Esophagus muscularis mucosa (tissue), 4 donors: ENCODE measurements around the gene ACO2. TPM values are rescaled to one million over a fixed set of nuclear protein-coding genes. Genes with fewer than 3 reads are reported as not detected.
A peak's percentile ranks its signal among the peaks of the same experiment; 100 is the strongest.

Experiments
- DNase-seq: peaks from one replicate; pipeline ENCODE4 v3.0.0-alpha.2; 2017; ENCODE audit errors: extremely low spot score
- H3K27ac ChIP-seq, 4 donors: fragments of 200-600 bp; sonication (generic); replicated peaks in 1 of 4; 1 replicate in 3 of 4; 2 replicates in 1 of 4; pipeline ENCODE4 v1.5.1; 2016 to 2019; ENCODE audit warnings: mild to moderate bottlenecking in 1 of 4
- H3K27me3 ChIP-seq, 4 donors: fragments of 200-600 bp; sonication (generic); one replicate each; pipeline versions ENCODE4 v1.5.1 to v1.6.0; 2016 to 2019
- H3K36me3 ChIP-seq, 4 donors: fragments of 200-600 bp; sonication (generic); one replicate each; pipeline ENCODE4 v1.5.1; 2016 to 2019
- H3K4me1 ChIP-seq, 4 donors: fragments of 200-600 bp; sonication (generic); one replicate each; pipeline ENCODE4 v1.5.1; 2016 to 2019
- H3K4me3 ChIP-seq, 4 donors: fragments of 200-600 bp; sonication (generic); 1 replicate in 2 of 4; 2 replicates in 2 of 4; pipeline ENCODE4 v1.5.1; 2016 to 2019; ENCODE audit warnings: mild to moderate bottlenecking in 4 of 4, moderate library complexity in 1 of 4
- H3K9me3 ChIP-seq, 4 donors: fragments of 200-600 bp; sonication (generic); 1 replicate in 3 of 4; 2 replicates in 1 of 4; pipeline ENCODE4 v1.5.1; 2016 to 2019
- EP300 ChIP-seq: sonication (generic); formaldehyde crosslinking; IDR thresholded peaks from one replicate; pipeline ENCODE4 v1.6.1; 2017; ENCODE audit warnings: antibody characterized with exemption
- POLR2A ChIP-seq: fragments of 450-650 bp; IDR thresholded peaks from one replicate; pipeline ENCODE4 v1.6.1; 2017; ENCODE audit warnings: antibody characterized with exemption, moderate library complexity, mild to moderate bottlenecking, low read depth
- POLR2AphosphoS5 ChIP-seq, 2 donors: sonication (generic); formaldehyde crosslinking; IDR thresholded peaks; one replicate each; pipeline ENCODE4 v1.6.1; 2017; ENCODE audit warnings: antibody characterized with exemption in 2 of 2
- WGBS: methylation state at CpG from one replicate; pipeline ENCODE4 v1.1.5; 2018; 5-methylcytosine and 5-hydroxymethylcytosine counted together
- intact Hi-C: fragments of 100-400 bp; cut with DNase I; formaldehyde crosslinking; loops from one replicate; pipeline ENCODE4 v1.15.1; 2023
- total RNA-seq, 4 donors: library from RNA; depleted of rRNA; stranded (reverse); fragments of >200 nt; gene quantifications; one replicate each; pipeline versions ENCODE4 v1.1.0 to v1.2.1, GENCODE V29; 2016
- TF ChIP-seq, protein P1 (sequence below), 3 experiments: fragments of 200-600 bp in 2 of 3; fragments of 450-650 bp in 1 of 3; sonication (generic) in 2 of 3; IDR thresholded peaks; one replicate each; pipeline ENCODE4 v1.5.1; 2017 to 2019; ENCODE audit warnings: antibody characterized with exemption in 3 of 3, mild to moderate bottlenecking in 2 of 3, moderate library complexity in 1 of 3

ACO2 gene
- total RNA-seq, 4 donors from 2014 or later: 141 to 214 (median 166) TPM

DNA sequence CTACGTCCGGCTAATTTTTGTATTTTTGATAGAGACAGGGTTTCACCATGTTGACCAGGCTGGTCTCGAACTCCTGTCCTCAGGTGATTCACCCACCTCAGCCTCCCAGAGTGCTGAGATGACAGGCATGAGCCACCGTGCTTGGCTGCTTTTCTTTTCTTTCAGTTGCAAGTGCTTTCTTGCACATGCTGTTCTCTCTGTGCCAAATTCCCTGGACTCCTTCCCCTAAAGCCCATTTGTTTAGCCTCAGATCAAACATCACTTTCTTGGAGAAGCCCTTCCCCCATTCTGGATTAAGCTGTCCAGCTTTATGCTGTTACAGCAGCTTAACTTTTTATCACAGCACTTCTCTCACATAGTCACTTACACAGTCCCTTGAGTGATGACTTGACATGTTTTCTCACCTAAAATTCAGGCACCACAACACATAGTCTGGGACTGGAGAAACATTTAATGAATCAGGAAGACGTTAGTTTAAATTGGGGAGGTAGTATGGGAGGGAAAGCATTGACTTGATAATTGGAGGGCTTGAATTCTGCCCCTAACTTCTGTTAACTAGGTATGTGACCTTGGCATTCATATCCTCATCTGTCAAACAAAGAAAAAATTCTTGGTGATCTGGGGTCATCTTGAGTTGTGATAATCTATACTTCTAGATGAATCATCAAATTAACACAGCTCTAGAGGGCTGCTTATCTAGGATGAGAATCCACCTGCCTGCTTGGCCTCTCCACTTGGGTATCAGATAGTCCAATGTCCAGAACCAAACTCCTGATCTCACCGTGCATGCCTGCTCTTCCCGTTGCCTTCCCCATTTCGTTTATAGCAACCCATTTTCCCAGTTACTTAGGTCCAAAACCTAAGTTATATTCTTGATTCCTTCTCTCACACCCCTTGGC is 18.4 kb downstream of the ACO2 start:
- H3K9me3 ChIP-seq: no peaks in the 10 kb centered on the region
- no peak for DNase-seq
- no peak for TF ChIP-seq POLR2A
- TF ChIP-seq POLR2AphosphoS5 (IDR thresholded peaks at IDR 0.05): peak; percentile 79 to 89
- peak; percentile 17 for TF ChIP-seq EP300
- no peak overlapping the region for H3K4me3 ChIP-seq
- H3K36me3 ChIP-seq: no peaks in the 10 kb centered on the region
- H3K27me3 ChIP-seq: no peaks in the 10 kb centered on the region
- WGBS: 47% methylated on average over 8 of the region's 8 CpGs
- H3K4me1 ChIP-seq: peaks cover 90 to 100% (median 99%) of the 10 kb centered on the region in 4 donors
- peak overlapping the region; percentile 82 to 95 (median 86) for H3K27ac ChIP-seq
- intact Hi-C loops: no loop called here

DNA sequence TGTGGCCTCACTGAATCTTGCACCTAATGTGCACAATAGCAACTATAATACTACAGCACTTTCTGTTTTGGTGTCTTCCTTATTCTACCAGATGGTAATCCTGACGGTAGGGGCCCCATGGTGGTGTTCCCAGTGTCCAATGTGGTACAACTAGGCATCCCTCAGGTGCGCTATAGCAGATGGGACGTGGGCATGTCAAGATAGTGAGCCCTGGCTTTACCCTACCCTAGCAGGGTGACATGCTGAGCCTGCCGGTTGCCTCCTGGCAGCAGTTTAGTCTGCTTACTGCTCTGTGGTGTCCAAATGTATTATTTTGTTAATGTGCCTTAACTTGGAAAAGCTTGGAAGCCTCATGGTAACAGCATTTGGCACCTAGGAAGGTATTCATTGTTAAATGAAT is 19.2 kb downstream of the ACO2 start:
- DNase-seq: no peak
- Histone ChIP-seq H3K4me1 (peaks cover 89 to 100% (median 99%) of the 10 kb centered on the region in 4 donors), H3K27ac (peak overlapping the region; percentile 82 to 95 (median 86)), H3K36me3 (no peaks in the 10 kb centered on the region), H3K9me3 (no peaks in the 10 kb centered on the region), H3K4me3 (no peak overlapping the region), H3K27me3 (no peaks in the 10 kb centered on the region)
- TF ChIP-seq POLR2AphosphoS5 (IDR thresholded peaks at IDR 0.05): no peak
- TF ChIP-seq EP300: no peak
- TF ChIP-seq, protein P1, sequence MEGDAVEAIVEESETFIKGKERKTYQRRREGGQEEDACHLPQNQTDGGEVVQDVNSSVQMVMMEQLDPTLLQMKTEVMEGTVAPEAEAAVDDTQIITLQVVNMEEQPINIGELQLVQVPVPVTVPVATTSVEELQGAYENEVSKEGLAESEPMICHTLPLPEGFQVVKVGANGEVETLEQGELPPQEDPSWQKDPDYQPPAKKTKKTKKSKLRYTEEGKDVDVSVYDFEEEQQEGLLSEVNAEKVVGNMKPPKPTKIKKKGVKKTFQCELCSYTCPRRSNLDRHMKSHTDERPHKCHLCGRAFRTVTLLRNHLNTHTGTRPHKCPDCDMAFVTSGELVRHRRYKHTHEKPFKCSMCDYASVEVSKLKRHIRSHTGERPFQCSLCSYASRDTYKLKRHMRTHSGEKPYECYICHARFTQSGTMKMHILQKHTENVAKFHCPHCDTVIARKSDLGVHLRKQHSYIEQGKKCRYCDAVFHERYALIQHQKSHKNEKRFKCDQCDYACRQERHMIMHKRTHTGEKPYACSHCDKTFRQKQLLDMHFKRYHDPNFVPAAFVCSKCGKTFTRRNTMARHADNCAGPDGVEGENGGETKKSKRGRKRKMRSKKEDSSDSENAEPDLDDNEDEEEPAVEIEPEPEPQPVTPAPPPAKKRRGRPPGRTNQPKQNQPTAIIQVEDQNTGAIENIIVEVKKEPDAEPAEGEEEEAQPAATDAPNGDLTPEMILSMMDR (IDR thresholded peaks at IDR 0.05): no peak
- no peak for TF ChIP-seq POLR2A
- intact Hi-C loops: no loop called here
- 73% methylated on average over 4 of the region's 4 CpGs for WGBS

DNA sequence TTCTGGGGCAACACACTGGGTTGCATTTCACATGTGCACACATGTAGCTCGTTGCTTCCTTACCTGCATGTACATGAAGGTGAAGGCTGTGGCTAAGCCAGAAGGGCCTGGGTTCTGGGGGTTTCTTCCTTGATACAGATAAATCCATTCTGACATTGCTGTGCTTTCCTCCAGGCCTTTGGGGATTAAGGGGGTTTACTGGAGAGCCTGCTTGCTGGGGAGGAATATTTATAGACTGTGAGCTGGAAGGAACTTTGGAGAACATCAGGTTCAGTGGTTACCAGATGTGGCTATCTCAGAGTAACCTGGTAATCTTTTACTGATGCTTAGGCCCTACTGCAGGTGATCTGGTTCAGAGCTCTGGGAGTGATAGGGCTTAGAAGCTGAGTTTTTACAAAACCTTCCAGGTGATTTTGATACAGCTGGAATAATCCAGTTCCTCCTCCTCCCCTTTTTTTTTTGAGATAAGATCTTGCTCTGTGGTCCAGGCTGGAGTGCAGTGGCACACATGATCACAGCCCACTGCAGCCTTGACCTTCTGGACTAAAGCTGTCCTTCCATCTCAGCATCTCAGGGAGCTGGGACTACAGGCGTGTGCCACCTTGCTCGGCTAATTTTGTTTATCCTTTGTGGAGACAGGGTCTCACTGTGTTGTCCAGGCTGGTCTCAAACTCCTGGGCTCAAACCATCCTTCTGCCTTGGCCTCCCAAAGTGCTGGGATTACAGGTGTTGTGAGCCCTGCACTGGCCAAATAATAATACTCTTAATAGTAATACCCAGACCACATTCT is 19.9 kb downstream of the ACO2 start:
- Histone ChIP-seq H3K4me1 (peaks cover 87 to 100% (median 99%) of the 10 kb centered on the region in 4 donors), H3K9me3 (no peaks in the 10 kb centered on the region), H3K36me3 (no peaks in the 10 kb centered on the region), H3K27me3 (no peaks in the 10 kb centered on the region), H3K27ac (peak overlapping the region; percentile 82 to 95 (median 86)), H3K4me3 (no peak overlapping the region)
- WGBS: 83% methylated on average over 3 of the region's 3 CpGs
- TF ChIP-seq, protein P1 (IDR thresholded peaks at IDR 0.05): no peak
- TF ChIP-seq EP300 (no peak), POLR2AphosphoS5 (IDR thresholded peaks at IDR 0.05) (no peak)
- DNase-seq: no peak
- intact Hi-C loops: no loop called here

DNA sequence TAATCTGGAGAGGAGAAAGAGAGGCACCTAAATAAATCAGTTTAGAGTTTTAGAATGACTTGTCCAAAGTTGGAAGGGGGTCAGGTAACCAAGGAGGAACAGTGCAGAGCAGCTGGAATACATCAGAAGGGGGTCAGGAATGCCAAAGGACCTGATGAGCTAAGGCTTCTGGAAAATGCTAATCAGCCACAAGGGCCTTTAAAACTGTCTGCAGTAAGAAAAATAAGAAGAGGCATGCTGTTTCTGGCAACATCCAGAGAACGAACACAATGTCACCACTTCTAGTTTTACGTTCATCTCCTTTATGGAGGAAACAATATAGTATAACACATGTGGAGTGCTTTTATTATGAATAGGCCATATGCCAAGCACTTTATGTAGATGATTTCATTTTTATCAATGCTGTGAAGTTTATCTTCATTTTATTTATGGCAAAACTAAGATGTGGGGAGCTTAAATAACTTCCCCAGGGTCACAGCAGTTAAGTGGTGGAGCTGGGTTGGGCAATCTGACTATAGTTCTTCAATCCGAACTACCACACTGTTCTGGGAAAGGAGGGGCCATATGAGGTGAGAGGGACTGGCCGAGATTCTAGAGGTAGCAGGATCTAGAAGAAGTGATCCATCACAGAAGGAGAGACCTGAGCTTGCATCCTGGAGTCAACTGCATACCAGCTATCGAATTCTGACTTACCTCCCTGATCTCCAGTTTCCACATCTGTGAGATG is 22.6 kb downstream of the ACO2 start:
- intact Hi-C loops: no loop called here
- 39% methylated on average over 5 of the region's 5 CpGs for WGBS
- TF ChIP-seq POLR2A: no peak
- peak; percentile 45 to 75 for TF ChIP-seq POLR2AphosphoS5 (IDR thresholded peaks at IDR 0.05)
- H3K27me3 ChIP-seq: no peaks in the 10 kb centered on the region
- no peaks in the 10 kb centered on the region for H3K9me3 ChIP-seq
- no peak overlapping the region for H3K4me3 ChIP-seq
- peaks cover 0 to 7% (median under 1%) of the 10 kb centered on the region in 4 donors for H3K36me3 ChIP-seq
- H3K4me1 ChIP-seq: peaks cover 83 to 97% (median 88%) of the 10 kb centered on the region in 4 donors
- H3K27ac ChIP-seq: peak overlapping the region; percentile 82 to 95 (median 86)
- DNase-seq: no peak

DNA sequence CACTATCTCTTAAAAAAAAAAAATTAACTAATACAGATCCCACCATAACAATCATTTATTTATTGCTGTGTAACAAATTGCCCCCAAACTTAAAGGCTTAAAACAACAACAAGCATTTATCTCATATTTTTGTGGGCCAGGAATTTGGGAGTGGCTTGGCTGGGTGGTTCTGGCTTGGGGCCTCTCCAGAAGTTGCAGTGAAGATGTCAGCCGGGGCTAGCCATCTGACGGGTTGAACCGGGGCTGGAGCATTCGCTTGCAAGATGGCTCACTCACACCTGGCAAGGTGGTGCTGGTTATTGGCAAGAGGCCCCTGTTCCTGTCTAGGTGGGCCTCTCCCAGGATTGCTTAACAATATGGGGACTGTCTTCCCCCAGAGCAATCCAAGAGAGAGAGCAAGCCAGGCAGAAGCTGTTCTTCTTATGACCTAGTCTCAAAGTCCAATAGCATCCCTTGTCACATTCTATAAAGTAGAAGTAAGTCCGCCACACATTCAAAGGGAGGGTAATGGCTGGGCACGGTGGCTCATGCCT is 29.5 kb downstream of the ACO2 start:
- H3K9me3 ChIP-seq: no peaks in the 10 kb centered on the region
- no peaks in the 10 kb centered on the region for H3K27me3 ChIP-seq
- TF ChIP-seq POLR2AphosphoS5 (IDR thresholded peaks at IDR 0.05) (no peak), POLR2A (no peak), EP300 (no peak)
- TF ChIP-seq, protein P1 (IDR thresholded peaks at IDR 0.05): no peak
- DNase-seq: no peak
- peak overlapping the region; percentile 52 to 95 (median 70) for H3K27ac ChIP-seq
- 49% methylated on average over 3 of the region's 6 CpGs for WGBS
- H3K4me3 ChIP-seq: no peak overlapping the region
- peaks cover 39 to 59% (median 41%) of the 10 kb centered on the region in 4 donors for H3K4me1 ChIP-seq
- H3K36me3 ChIP-seq: peaks cover 12 to 48% (median 39%) of the 10 kb centered on the region in 4 donors
- intact Hi-C loops: no loop called here
